Nephron progenitor cell (in vitro differentiated cells): Measurements from ENCODE around the gene TMEM132C.

Experiments used
- DNase-seq: peaks from one replicate; pipeline ENCODE4 v3.0.0; 2021
- H3K27ac Mint-ChIP-seq: 2 replicates; pipeline ENCODE4 v1.8.0; 2021; ENCODE audit warnings: mild to moderate bottlenecking, moderate library complexity, mixed read lengths
- H3K27me3 Mint-ChIP-seq: 2 replicates; pipeline ENCODE4 v1.8.0; 2021; ENCODE audit warnings: mild to moderate bottlenecking, low read depth, mixed read lengths; ENCODE audit not compliant: poor library complexity
- H3K36me3 Mint-ChIP-seq: 2 replicates; pipeline ENCODE4 v1.8.0; 2021; ENCODE audit warnings: low read depth, mixed read lengths
- H3K4me1 Mint-ChIP-seq: 2 replicates; pipeline ENCODE4 v1.8.0; 2021; ENCODE audit warnings: mixed read lengths
- H3K4me3 Mint-ChIP-seq: 2 replicates; pipeline ENCODE4 v1.8.0; 2021; ENCODE audit warnings: mild to moderate bottlenecking, moderate library complexity, mixed read lengths
- H3K9me3 Mint-ChIP-seq: 2 replicates; pipeline ENCODE4 v1.8.0; 2021; ENCODE audit warnings: mild to moderate bottlenecking, moderate library complexity, mixed read lengths
- TF ChIP-seq, protein P1 (sequence below): fragments of 200-600 bp; sonication (generic); IDR thresholded peaks from 2 replicates; pipeline ENCODE4 v1.5.0; 2021; ENCODE audit warnings: antibody characterized with exemption

TMEM132C gene

DNA sequence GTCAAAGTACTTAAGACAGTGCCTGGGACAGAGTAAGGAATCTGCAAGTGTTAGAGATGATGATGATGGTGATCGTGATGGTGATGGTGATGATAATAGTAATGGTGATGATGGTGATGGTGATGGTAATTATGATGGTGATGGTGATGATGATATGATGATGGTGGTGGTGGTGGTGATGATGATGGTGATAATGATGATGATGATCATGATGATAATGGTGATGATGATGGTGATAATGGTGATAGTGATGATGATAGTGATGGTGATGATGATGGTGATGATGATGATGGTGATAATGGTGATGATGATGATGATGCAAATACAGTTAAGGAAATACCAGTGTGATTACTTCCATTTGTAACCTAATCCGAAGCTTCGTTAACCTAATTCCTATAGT lies 5.2 kb upstream of the TMEM132C start:
- H3K4me3 Mint-ChIP-seq, result no peak overlapping the region
- peaks cover 38% of the 10 kb centered on the region for H3K4me1 Mint-ChIP-seq
- peaks cover 7% of the 10 kb centered on the region for H3K27me3 Mint-ChIP-seq

DNA sequence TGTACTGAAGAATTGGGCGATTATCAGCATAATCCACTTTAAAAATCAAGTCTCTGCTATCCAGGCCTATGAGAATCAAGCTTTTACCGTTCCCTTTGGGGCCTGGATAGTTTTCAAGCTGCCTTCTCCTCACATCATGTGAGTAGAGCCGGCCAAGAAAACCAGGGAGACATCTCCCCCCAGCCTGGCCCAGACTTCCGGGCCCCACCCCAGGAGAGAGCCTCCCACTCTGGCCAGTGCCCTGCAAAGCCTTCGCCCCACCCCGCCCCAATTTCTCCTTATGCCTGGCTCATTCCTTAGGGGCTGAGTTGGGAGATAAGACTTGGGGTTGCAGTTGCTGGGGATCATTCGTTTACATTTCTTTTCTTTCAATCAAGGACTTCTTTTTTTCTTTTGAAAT lies 1.4 kb upstream of the TMEM132C start:
- no peak for DNase-seq
- H3K36me3 Mint-ChIP-seq, result peaks cover 12% of the 10 kb centered on the region
- H3K4me3 Mint-ChIP-seq, result peak overlapping the region; percentile 88
- no peak overlapping the region for H3K27ac Mint-ChIP-seq
- peaks cover 23% of the 10 kb centered on the region for H3K9me3 Mint-ChIP-seq
- TF ChIP-seq, protein P1, sequence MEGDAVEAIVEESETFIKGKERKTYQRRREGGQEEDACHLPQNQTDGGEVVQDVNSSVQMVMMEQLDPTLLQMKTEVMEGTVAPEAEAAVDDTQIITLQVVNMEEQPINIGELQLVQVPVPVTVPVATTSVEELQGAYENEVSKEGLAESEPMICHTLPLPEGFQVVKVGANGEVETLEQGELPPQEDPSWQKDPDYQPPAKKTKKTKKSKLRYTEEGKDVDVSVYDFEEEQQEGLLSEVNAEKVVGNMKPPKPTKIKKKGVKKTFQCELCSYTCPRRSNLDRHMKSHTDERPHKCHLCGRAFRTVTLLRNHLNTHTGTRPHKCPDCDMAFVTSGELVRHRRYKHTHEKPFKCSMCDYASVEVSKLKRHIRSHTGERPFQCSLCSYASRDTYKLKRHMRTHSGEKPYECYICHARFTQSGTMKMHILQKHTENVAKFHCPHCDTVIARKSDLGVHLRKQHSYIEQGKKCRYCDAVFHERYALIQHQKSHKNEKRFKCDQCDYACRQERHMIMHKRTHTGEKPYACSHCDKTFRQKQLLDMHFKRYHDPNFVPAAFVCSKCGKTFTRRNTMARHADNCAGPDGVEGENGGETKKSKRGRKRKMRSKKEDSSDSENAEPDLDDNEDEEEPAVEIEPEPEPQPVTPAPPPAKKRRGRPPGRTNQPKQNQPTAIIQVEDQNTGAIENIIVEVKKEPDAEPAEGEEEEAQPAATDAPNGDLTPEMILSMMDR, result no peak
- H3K27me3 Mint-ChIP-seq, result peaks cover 3% of the 10 kb centered on the region
- H3K4me1 Mint-ChIP-seq, result peaks cover 34% of the 10 kb centered on the region

More for the DNA sequence above, 5.2 kb upstream of the TMEM132C start:
- Mint-ChIP-seq H3K36me3 (peaks cover 12% of the 10 kb centered on the region), H3K27ac (no peak overlapping the region), H3K9me3 (peaks cover 23% of the 10 kb centered on the region)
- TF ChIP-seq, protein P1, result no peak
- DNase-seq, result no peak

DNA sequence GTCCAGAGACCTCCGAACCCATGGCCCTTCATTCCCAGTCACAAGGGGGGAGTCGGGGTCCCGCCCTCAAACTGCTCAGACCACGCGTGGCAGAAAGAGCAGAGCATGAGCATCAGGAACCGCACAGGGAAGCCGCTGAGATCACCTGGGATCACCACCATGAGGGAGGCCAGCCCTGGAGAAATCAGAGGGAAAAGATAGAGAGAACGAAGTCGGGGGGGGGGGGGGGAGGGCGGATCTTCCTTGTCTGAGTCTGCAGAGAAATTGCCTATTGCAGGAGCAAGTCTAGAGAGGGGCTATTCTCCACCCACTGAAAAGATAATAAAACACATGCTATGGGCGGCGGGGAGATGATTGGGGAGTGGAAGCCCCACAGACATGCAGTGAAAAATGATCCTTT lies 884 bp upstream of the TMEM132C start:
- peaks cover 23% of the 10 kb centered on the region for H3K9me3 Mint-ChIP-seq
- peaks cover 12% of the 10 kb centered on the region for H3K36me3 Mint-ChIP-seq
- TF ChIP-seq, protein P1, result no peak
- H3K27ac Mint-ChIP-seq, result peak overlapping the region; percentile 91
- peak overlapping the region; percentile 88 for H3K4me3 Mint-ChIP-seq
- peak; percentile 11 for DNase-seq
- H3K27me3 Mint-ChIP-seq, result peaks cover 3% of the 10 kb centered on the region
- peaks cover 37% of the 10 kb centered on the region for H3K4me1 Mint-ChIP-seq

DNA sequence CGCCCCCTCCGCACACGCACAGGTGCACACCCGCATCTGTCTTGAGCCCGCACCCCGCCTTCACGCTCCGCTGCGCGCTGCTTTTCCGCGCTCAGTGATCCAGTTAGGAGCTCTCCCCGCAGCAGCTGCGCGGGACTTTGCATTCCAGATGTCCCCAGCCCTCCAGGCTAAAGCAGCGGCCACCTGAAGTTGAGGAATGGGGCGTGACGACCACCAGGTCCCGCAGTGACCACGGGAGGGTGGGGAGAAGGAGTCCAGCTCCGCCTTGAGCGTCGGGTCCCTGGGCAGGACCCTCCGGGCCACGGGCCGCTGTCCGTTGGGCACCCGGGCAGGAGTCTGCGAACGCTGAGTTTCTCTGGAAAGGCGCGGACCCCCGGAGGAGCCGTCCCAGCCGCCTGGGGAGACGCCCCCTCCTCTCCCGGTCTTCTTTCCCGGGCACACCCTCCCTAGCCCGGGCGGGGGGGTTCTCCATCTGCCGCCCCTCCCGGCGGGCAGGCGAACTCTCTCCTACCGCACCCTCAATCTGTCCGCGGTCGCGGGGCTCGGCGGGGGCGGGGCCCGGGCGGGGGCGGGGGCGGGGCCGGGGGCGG lies 334 bp upstream of the TMEM132C start:
- Mint-ChIP-seq H3K4me3 (peak overlapping the region; percentile 88), H3K27ac (peak overlapping the region; percentile 91)
- TF ChIP-seq, protein P1, result no peak

DNA sequence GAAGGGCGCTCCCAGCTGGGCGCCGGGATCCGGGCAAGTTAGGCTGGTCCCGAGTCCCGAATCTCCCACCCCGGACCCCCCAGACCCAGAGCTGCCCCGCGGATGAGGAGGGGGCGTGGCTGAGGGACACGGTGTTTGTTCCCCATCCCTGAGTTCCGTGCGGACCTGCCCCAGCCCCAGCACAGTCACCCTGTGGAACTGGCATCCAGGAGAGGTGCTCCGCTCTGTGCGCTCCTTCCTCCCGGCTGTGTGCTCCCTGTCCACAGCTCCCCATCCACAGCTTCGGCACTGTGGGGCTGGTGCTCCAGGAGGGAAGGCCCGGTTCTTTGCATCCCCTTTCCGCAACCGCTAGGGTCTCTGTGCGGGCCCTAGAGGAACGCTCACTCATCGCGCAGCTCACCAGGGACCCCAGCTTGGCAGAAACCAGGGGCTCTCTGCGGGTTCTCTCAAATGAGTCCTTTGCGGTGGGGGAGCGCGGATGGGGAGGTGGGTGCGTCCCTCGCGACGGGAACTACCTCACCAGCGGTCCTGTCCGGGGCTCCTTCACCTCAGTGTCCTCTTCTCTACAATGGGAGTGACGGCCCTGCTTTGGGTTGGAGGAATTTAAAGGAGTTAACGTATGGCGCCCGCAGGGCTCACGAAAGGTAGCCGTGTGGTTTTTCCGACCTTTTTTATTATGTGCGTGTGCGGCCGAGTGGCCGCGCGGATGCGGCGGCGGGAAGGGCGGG lies 845 bp downstream of the TMEM132C start:
- Mint-ChIP-seq H3K27ac (no peak overlapping the region), H3K27me3 (peaks cover 3% of the 10 kb centered on the region), H3K4me3 (peak overlapping the region; percentile 87), H3K4me1 (peaks cover 48% of the 10 kb centered on the region), H3K9me3 (peaks cover 31% of the 10 kb centered on the region), H3K36me3 (peaks cover 27% of the 10 kb centered on the region)
- TF ChIP-seq, protein P1, result no peak
- DNase-seq, result peak; percentile 44

More for the DNA sequence above, 334 bp upstream of the TMEM132C start:
- peak; percentile 69 for DNase-seq
- Mint-ChIP-seq H3K4me1 (peaks cover 41% of the 10 kb centered on the region), H3K9me3 (peaks cover 23% of the 10 kb centered on the region), H3K36me3 (peaks cover 15% of the 10 kb centered on the region), H3K27me3 (peaks cover 3% of the 10 kb centered on the region)
